IPS-15b (cell line): ENCODE measurements around the gene KHK.
"Not testable (repeated sequence)": the region's sequence is repeated elsewhere in the genome, so short reads cannot be mapped to it uniquely, and the experiment has no call there.

Experiments used
- H3K27me3 ChIP-seq: one replicate; pipeline ENCODE4 v1.6.1; 2013; ENCODE audit warnings: low read length; ENCODE audit not compliant: control insufficient read depth, insufficient read depth
- H3K36me3 ChIP-seq: one replicate; pipeline ENCODE4 v1.6.1; 2013; ENCODE audit warnings: low read length; ENCODE audit not compliant: control insufficient read depth, insufficient read depth
- H3K4me1 ChIP-seq: one replicate; pipeline ENCODE4 v1.6.1; 2013; ENCODE audit warnings: mild to moderate bottlenecking, low read length; ENCODE audit not compliant: control insufficient read depth, insufficient read depth
- H3K4me3 ChIP-seq: one replicate; pipeline ENCODE4 v1.5.1; 2013; ENCODE audit warnings: low read depth, low read length
- H3K9ac ChIP-seq: one replicate; pipeline ENCODE4 v1.6.1; 2013; ENCODE audit warnings: low read depth, mild to moderate bottlenecking, low read length
- H3K9me3 ChIP-seq: one replicate; pipeline ENCODE4 v1.6.1; 2013; ENCODE audit warnings: mild to moderate bottlenecking, low read length; ENCODE audit not compliant: control insufficient read depth, insufficient read depth

KHK gene

DNA sequence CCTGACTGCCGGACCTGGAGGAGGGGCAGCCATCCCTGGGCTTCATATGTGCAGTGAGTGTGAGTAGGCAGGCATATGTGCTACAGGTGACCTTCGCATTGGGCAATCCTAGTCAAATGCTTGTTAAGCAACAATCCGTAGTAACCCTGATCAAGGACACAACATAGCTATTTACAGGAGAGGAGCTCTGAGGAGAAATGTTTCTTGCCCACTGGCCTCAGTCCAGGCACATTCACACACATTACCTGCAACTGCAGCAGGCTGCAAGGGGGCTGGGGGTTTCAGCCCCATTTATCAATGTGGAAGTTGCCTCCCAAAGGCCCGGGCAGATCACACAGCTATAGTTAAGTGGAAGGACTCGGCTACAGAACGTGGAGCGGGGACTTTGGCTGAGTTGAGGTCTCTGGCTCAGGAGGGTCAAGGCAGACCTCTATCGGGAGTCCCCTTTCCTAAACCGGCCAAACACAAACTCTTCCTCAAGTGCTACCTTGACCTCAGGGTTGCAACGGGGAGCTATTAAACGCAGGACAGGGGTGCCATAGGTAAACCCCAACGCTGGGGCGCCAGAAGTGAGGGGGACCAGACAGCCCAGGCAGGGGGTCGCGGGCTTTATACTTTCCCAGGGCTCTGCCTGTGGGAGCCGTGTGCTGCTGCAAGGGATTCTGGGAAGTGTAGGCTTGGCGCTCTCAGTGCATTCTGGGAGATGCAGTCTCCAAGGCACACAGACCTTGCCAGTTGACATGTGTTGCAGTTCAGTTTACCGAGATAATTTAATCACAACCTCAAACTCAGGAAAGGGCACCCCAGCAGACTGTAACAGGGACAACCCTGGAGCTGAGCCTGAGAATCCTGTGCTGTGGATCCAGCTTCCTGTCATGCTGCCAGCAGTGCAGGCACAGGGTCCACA, 9.4 kb downstream of the KHK start:
- H3K27me3 ChIP-seq: no peaks in the 10 kb centered on the region
- no peaks in the 10 kb centered on the region for H3K36me3 ChIP-seq
- peak overlapping the region; percentile 22 for H3K4me3 ChIP-seq
- peak overlapping the region; percentile 9 for H3K9ac ChIP-seq
- H3K9me3 ChIP-seq: no peaks in the 10 kb centered on the region
- no peaks in the 10 kb centered on the region for H3K4me1 ChIP-seq

DNA sequence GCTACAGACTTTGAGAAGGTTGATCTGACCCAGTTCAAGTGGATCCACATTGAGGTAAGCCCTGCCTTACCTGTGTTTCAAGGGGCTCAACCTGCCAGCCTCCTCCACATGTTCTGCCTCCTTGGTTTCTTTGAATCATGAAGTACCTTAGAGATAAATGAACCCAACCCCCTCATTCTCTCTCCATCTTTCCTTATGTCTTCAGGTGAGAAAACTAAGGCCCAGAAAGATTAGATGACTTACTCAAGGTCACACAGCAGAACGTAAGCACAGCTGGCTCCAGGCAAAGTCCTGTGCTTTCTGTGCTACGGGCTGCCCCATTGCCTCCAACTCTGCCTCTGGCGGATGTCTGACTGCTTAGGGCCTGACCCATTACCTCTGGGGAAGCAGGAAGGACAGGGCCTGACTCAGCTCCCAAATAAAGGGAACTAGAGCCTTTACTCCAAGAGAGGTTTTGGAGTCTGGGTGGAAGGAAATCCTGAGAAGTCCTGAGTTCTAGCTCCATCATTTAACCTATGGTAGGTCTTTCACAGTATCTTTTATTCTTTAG, 10.3 kb downstream of the KHK start:
- Histone ChIP-seq H3K4me1 (no peaks in the 10 kb centered on the region), H3K9me3 (no peaks in the 10 kb centered on the region), H3K27me3 (no peaks in the 10 kb centered on the region), H3K4me3 (no peak overlapping the region), H3K9ac (peak overlapping the region; percentile 18), H3K36me3 (no peaks in the 10 kb centered on the region)

- Histone ChIP-seq H3K4me3 (no peak overlapping the region), H3K9ac (peak overlapping the region; percentile 26), H3K9me3 (no peaks in the 10 kb centered on the region), H3K36me3 (no peaks in the 10 kb centered on the region), H3K4me1 (no peaks in the 10 kb centered on the region), H3K27me3 (no peaks in the 10 kb centered on the region)
Measured at GRCh38 chr2:27097341-27097740, 10.8 kb downstream of the KHK start.

DNA sequence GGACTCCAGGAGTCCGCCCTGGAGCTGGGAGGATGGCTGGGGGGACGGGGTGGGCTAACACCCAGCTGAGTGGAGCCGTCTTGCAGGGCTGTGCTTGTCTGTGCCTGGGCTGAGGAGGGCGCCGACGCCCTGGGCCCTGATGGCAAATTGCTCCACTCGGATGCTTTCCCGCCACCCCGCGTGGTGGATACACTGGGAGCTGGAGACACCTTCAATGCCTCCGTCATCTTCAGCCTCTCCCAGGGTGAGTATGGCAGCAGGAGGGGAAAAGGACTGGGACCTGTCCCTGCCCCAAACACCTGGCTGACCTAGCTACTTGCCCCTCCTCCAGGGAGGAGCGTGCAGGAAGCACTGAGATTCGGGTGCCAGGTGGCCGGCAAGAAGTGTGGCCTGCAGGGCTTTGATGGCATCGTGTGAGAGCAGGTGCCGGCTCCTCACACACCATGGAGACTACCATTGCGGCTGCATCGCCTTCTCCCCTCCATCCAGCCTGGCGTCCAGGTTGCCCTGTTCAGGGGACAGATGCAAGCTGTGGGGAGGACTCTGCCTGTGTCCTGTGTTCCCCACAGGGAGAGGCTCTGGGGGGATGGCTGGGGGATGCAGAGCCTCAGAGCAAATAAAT, 12.9 kb downstream of the KHK start:
- H3K9ac ChIP-seq: no peak overlapping the region
- no peaks in the 10 kb centered on the region for H3K9me3 ChIP-seq
- no peaks in the 10 kb centered on the region for H3K36me3 ChIP-seq
- no peaks in the 10 kb centered on the region for H3K4me1 ChIP-seq
- no peak overlapping the region for H3K4me3 ChIP-seq
- H3K27me3 ChIP-seq: no peaks in the 10 kb centered on the region

DNA sequence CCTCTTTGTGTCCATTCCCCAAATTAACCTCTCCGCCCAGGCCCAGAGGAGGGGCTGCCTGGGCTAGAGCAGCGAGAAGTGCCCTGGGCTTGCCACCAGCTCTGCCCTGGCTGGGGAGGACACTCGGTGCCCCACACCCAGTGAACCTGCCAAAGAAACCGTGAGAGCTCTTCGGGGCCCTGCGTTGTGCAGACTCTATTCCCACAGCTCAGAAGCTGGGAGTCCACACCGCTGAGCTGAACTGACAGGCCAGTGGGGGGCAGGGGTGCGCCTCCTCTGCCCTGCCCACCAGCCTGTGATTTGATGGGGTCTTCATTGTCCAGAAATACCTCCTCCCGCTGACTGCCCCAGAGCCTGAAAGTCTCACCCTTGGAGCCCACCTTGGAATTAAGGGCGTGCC, 13.5 kb downstream of the KHK start:
- no peak overlapping the region for H3K4me3 ChIP-seq
- no peaks in the 10 kb centered on the region for H3K36me3 ChIP-seq
- no peaks in the 10 kb centered on the region for H3K27me3 ChIP-seq
- H3K9ac ChIP-seq: no peak overlapping the region
- H3K9me3 ChIP-seq: no peaks in the 10 kb centered on the region
- no peaks in the 10 kb centered on the region for H3K4me1 ChIP-seq

- no peak overlapping the region for H3K9ac ChIP-seq
- no peaks in the 10 kb centered on the region for H3K4me1 ChIP-seq
- no peaks in the 10 kb centered on the region for H3K36me3 ChIP-seq
- H3K27me3 ChIP-seq: no peaks in the 10 kb centered on the region
- no peaks in the 10 kb centered on the region for H3K9me3 ChIP-seq
- H3K4me3 ChIP-seq: no peak overlapping the region
Measured at GRCh38 chr2:27102329-27102728, 15.8 kb downstream of the KHK start.

DNA sequence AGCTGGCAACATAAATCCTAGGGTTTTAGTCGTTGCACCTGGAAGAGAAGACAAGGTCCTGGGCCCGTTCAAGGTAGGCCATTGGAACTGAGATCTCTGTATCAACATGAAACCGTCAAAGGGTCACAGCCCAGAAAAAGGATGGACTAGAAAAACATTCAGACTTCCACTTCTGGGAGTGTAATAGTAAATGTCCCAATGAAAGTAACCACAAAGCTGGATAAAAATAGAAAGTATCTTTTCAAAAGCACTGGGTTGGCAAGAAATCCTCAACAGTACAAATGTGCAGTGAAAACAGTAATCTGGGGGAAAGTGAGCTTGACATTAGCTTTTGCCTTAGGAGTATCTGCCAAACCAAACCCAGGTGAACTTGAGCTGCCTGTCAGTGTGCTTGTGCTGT, 19.4 kb downstream of the KHK start:
- Histone ChIP-seq H3K9ac (no peak overlapping the region), H3K36me3 (no peaks in the 10 kb centered on the region), H3K9me3 (no peaks in the 10 kb centered on the region), H3K4me3 (no peak overlapping the region), H3K4me1 (no peaks in the 10 kb centered on the region), H3K27me3 (no peaks in the 10 kb centered on the region)

DNA sequence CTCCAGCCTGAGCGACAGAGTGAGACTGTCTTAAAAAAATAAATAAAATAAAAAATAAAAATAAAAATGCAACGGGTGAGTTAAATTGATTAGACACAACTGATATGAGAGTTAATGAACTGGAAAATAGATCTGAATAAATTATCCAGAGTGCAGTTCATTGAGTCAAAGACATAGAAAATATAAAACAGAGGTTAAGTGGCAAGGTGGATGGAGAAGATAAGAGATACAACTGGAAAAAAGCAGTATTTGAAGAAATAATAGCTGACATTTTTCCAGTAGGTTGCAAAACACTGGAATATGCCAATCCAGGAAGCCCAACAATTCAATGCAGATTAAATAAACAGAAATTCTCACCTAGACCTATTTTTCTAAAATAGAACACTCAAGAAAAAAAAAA, 21.6 kb downstream of the KHK start:
- Histone ChIP-seq H3K36me3 (no peaks in the 10 kb centered on the region), H3K9ac (no peak overlapping the region), H3K4me3 (no peak overlapping the region), H3K4me1 (no peaks in the 10 kb centered on the region), H3K9me3 (no peaks in the 10 kb centered on the region), H3K27me3 (no peaks in the 10 kb centered on the region)

DNA sequence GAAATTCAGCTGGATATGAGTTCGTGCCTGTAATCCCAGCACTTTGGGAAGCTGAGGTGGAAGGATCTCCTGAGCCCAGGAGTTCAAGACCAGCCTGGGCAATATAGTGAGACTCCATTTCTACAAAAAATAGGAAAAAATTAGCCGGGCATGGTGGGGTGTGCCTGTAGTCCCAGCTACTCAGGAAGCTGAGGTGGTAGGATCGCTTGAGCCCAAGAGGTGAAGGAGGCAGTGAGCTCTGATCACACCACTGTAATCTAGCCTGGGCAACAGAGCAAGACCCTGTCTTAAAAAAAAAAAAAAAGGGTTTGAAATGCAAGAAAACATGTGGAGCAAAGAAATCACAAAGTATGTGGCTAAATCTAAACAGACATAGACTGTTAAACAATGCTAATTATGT, 22.5 kb downstream of the KHK start:
- H3K9ac ChIP-seq: no peak overlapping the region
- no peaks in the 10 kb centered on the region for H3K9me3 ChIP-seq
- no peaks in the 10 kb centered on the region for H3K36me3 ChIP-seq
- no peaks in the 10 kb centered on the region for H3K4me1 ChIP-seq
- H3K27me3 ChIP-seq: no peaks in the 10 kb centered on the region
- no peak overlapping the region for H3K4me3 ChIP-seq

- H3K27me3 ChIP-seq, H3K9me3 ChIP-seq, H3K9ac ChIP-seq, H3K4me3 ChIP-seq, H3K36me3 ChIP-seq, H3K4me1 ChIP-seq: not testable (repeated sequence)
Measured at GRCh38 chr2:27110603-27111352, 24.2 kb downstream of the KHK start.

DNA sequence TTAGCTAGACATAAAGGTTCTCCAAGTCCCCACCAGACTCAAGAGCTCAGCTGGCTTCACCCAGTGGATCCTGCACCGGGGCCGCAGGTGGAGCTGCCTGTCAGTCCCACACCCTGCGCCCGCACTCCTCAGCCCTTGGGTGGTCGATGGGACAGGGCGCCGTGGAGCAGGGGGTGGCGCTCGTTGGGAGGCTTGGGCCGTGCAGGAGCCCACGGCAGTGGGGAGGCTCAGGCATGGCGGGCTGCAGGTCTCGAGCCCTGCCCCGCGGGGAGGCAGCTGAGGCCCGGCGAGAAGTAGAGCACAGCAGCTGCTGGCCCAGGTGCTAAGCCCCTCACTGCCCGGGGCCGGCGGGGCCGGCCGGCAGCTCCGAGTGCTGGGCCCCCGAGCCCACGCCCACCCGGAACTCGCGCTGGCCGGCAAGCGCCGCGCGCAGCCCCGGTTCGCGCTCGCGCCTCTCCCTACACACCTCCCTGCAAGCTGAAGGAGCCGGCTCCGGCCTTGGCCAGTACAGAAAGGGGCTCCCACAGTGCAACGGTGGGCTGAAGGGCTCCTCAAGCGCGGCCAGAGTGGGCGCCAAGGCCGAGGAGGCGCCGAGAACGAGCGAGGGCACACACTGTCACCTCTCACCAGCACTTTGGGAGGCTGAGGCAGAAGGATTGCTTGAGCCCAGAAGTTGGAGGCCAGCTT, 25.0 kb downstream of the KHK start:
- H3K4me1 ChIP-seq, H3K9ac ChIP-seq: not testable (repeated sequence)

More for the DNA sequence above, 25.0 kb downstream of the KHK start:
- H3K36me3 ChIP-seq, H3K4me3 ChIP-seq, H3K9me3 ChIP-seq, H3K27me3 ChIP-seq: not testable (repeated sequence)
